HG02973 (cell line): ENCODE results near the gene LSS.
"Not testable (repeated sequence)": the region's sequence is repeated elsewhere in the genome, so short reads cannot be mapped to it uniquely, and the experiment has no call there.

ENCODE experiments used
- ATAC-seq: cut with Tn5 transposase; IDR thresholded peaks from one replicate; pipeline ENCODE4 v1.9.1; 2021; ENCODE audit warnings: moderate library complexity; ENCODE audit not compliant: unreplicated experiment

Gene LSS

GRCh38 chr21:46188226-46189212 lies 40.1 kb downstream of the LSS start:
- no peak for ATAC-seq

DNA sequence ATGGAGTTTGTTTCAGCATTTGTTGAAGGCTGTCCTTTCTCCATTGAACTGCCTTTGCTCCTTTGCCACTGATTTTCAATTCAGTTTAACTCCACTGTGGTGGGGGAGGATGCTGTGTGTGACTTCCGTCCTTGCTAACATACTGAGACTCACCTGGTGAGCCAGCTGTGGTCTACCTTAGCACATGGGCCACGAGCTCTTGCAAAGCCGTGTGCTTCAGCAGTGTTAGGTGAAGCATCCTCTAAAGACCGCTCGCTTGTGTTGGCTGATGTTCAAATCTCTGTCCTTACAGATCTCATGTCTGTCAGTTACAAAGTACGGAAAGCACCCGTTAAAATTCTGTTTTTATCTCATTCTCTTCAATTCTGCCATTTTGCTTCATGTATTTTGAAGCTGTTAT lies 40.8 kb downstream of the LSS start:
- no peak for ATAC-seq

- no peak for ATAC-seq
These were observed 41.3 kb downstream of the LSS start for GRCh38 chr21:46187261-46187660.

DNA sequence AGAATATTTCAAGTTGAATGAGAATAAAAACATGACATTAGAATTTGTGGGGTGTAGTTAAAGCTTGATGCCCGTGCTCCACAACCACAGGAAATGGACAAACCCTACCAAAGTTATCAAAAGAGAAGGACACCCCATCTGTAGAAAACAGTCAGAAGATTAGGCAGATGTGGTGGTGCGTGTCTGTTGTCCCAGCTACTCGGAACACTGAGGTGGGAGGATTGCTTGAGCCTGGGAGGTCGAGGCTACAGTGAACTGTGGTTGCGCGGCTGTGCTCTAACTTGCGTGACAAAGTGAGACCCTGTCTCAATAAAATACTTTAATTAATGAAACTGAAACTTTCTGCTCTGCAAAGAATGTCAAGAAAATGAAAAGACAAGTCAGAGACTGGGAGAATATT lies 42.9 kb downstream of the LSS start:
- ATAC-seq, result no peak

DNA sequence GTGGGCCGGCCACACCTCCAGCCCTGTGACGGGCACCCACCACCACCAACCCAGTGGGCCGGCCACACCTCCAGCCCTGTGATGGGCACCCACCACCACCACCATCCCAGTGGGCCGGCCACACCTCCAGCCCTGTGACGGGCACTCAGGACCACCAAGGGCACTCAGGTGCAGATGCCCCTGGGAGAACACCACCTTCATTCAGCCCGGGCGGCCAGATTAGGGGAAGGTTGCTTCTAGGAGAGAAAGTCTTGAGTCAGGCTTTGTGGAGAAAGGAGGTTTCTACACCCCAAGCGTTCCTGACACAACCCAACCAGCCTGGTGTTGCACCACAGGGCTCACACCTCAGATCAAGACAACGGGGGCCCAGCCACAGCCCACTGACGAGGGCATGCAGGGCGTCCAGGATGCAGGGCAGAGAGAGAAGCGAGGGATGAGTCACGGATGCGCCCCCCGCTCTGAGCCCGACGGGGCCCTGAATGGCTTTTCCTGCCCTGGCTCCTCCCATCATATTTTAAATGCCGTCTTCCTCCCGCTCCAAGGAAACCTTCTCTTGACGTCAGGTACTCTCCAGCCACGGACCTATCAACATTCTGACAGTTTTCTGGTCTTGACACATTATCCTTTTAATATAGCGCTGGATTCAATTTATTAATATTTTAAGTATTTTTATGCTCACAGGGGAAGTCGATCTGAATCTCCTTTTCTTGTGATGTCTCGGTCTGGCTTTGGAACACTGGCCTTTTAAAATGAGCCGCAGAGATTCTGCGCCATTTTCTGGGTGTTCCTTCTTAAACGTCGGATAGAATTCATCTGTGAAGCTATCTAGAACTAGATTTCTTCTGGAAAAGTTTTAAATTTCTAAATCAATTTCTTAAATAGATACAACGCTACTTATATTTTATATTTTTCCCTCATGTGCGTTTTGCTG lies 43.7 kb downstream of the LSS start:
- peak; percentile 43 for ATAC-seq

DNA sequence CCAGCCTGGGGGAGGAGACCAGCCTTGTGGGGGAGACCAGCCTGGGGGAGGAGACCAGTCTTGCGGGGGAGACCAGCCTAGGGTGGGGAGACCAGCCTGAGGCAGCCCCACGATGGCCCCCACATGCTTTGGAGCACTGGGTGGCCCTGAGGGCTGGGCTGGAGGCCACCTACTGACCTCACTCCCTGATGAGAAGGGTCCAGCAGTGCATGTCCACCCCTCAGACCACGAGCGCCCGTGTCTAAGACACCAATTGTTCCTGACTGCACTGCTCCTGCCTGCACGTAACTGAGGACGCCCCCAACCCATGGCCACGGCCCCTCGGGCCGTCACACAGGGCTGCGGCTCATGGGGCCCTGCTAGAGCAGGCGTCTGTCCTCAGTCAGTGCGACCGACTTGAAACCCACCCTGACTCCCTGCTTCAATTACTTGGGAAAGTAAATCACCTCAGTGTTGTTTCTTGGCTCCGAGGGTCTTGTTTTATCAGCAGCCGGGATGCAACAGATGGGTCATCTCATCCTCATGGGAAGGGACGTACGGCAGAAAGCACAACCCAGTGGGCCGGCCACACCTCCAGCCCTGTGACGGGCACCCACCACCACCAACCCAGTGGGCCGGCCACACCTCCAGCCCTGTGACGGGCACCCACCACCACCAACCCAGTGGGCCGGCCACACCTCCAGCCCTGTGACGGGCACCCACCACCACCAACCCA lies 44.5 kb downstream of the LSS start, which contains the start of gene SPATC1L:
TSS of gene SPATC1L (minus strand) at position 550 of the 715 bp plus-strand sequence. CDS start 1,643 bp downstream, outside the sequence.
- peak; percentile 33 for ATAC-seq

DNA sequence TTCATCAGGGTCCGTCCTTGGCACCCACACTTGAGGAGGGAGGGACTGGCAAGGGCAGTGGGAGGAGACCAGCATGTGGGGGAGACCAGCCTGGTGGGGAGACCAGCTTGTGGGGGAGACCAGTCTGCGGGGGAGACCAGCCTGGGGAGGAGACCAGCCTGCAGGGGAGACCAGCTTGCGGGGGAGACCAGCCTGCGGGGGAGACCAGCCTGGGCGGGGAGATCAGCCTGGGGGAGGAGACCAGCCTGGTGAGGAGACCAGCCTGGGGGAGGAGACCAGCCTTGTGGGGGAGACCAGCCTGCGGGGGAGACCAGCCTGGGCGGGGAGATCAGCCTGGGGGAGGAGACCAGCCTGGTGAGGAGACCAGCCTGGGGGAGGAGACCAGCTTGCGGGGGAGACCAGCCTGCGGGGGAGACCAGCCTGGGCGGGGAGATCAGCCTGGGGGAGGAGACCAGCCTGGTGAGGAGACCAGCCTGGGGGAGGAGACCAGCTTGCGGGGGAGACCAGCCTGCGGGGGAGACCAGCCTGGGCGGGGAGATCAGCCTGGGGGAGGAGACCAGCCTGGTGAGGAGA lies 45.2 kb downstream of the LSS start:
- ATAC-seq, result not testable (repeated sequence)

DNA sequence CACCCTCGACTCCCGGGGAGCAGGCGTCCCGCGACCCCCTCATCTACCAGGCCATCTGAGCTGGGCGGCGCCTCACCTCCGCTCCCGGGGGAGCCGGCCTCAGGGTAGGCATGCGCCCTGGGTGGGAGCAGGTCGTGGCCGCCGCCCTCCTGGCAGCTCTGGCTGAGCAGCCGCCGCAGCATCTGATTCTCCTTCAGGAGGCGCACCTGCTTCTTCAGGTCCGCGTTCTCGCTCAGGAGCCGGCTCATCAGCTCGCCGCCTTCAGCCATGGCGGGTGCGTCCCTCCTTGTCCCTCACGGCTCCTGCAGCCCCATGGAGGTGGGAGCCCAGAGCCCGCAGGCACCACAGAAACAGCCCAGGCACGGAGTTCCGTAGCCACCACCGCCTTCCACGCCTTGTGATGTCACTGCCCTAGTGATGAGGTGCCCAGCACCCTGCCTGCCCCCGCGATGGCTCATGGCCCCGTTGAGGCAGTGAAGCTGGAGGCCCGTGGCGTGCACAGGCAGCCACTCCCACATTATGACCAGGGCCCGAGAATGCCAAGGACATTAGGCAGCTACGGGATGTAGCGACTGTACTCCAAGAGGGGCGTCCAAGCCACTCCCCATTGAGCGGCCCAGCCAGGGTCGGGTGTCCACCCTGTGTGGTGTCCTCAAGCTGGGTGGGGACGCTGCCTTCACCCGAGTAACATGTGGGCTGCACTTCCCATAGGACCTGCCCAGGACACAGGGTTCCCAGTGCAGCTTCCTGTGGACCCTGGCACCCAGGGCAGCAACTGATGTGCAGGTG lies 45.8 kb downstream of the LSS start:
- no peak for ATAC-seq

- ATAC-seq, result no peak
These were observed 46.5 kb downstream of the LSS start for GRCh38 chr21:46181953-46182547.

DNA sequence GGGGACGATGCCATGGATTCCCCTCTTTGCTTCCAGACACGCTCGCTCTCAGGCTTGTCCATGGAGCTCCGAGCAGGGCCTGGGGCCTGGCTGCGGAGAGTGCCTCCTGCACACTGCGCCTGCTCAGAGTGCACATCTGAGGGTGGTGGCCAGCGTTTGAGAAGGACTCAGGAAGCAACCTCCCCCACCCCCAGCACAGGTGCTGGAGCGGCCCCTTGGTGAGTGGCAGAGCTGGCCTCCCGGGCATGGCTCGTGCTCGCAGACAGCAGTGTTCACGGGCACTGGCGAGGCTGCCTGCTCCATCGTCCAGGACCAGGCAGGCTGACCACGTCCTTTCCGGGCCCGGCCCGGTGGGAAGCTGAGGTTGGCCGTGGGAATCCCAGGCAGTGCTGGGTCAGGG lies 47.1 kb downstream of the LSS start:
- ATAC-seq, result no peak

DNA sequence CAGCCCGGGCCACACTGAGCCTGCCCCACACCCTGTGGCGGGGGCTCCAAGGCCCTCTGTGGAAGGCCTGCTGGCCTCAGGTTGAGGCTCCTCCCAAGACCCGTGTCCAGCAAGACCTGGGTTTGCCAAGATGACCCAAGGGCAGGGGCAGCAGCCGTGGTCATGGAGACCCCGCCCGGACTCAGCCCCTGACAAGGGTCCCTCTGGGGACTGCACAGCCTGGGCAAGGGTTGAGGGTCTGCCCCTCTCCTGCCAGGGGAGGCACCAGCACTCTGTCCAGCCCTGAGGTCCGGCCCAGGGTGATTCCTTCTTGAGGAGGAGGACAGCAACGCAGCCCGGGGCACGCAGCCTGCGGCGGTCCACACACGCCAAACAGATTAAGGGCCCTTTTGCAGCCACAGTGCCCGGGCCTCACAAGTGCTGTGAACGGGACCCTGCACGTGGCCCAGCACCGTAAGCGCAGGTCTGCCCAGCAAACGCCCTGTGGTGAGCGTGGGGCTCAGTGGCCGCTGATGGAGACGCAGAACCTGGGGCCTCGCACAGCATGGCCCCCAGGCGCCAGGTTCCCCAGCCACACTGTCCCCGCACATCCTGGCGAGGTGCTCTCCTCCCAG lies 47.7 kb downstream of the LSS start:
- no peak for ATAC-seq

DNA sequence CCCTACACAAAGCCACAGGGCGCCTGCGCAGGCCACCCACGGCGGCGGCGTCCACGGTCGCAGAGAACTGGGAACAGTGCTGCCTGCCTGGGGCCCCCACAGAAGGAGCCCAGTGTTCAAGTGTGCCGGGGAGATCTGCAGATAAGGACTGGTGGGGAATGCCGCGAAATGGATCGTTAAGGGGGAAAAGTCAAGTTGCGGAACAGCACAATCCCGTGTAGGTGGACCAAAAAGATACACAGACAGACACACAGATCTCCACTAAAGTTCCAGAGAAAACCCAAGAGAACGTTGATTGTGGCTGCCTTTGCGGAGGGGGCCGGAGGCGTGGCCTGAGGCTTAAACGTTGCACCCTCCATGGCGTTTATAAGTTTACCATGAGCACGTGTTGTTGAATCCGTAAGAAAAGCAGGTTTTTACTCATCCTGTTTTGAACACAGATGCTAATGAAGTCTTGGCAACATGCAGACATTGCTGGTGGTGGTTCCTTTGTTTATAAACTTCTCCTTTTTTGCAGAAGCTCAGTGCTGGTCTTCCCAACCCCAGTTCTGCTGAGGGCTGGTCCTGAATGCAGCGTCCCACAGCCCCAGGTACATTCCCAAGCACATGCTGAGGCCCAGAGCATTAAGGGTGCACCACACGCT lies 48.4 kb downstream of the LSS start:
- no peak for ATAC-seq

DNA sequence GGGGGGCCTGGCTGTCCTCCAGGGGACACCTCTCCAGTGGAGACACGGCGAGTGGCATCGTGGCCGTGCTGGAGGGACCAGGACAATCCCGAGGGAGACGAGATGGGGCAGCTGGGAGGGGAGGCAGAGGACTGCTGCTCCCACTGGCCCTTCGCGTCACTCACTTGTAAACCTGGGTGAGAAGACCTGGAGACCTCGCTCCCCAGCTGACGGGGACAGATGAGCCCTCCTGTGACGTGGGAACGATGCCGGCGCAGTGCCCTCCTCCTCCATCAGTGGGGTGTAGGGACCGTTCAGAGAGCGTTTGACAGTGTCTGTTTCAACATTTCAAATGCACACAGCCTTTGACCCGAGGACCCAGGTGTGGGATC lies 48.9 kb downstream of the LSS start:
- no peak for ATAC-seq

DNA sequence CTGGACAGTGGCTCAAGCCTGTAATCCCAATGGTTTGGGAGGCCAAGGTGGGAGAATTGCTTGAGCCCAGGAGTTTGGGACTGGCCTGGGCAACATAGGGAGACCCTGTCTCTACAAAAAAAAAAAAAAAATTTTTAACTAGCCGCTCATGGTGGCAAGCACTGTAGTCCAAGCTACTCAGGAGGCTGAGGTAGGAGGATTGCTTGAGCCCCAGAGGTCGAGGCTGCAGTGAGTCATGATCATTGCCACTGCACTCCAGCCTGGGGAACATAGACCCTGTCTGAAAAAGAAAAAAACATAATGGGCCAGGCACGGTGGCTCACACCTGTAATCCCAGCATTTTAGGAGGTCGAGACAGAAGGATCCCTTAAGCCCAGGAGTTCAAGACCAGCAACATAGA lies 49.6 kb downstream of the LSS start:
- ATAC-seq, result no peak

GRCh38 chr21:46176443-46177129 lies 52.0 kb downstream of the LSS start:
- not testable (repeated sequence) for ATAC-seq

DNA sequence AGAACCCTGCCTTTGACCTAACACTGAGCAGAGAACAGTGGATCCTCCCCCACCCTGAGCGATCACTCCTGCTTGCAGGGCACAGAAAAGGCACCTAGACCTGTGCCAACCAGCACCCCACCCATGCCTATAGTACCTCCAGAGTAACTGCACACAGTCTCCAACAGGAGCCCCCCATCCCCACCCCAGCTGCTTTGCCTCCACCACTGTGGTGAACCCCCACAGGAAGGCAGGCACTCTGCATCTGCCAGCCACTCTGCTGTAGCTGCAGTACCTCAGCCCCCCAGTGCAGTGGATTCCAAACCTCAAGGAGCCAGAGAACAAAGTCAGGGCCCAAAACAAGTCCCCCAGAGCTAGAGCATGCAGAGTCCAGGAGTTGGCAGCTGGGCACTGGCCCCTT lies 55.0 kb downstream of the LSS start:
- no peak for ATAC-seq

GRCh38 chr21:46172863-46173528 lies 55.6 kb downstream of the LSS start:
- no peak for ATAC-seq
